Body of pancreas (tissue), 4 donors: ENCODE results near the gene TTC3.

ENCODE experiments used
- POLR2A ChIP-seq, 3 donors: fragments of 450-650 bp; IDR thresholded peaks; one replicate each; pipeline ENCODE4 v1.6.1; 2016; ENCODE audit warnings: antibody characterized with exemption in 3 of 3, mild to moderate bottlenecking in 2 of 3
- TF ChIP-seq, protein P1 (sequence below), 7 experiments: fragments of 450-650 bp in 4 of 7; fragments of 200-600 bp in 3 of 7; sonication (generic) in 3 of 7; IDR thresholded peaks; one replicate each; pipeline ENCODE4 v1.5.1; 2016 to 2019; ENCODE audit warnings: antibody characterized with exemption in 7 of 7

DNA sequence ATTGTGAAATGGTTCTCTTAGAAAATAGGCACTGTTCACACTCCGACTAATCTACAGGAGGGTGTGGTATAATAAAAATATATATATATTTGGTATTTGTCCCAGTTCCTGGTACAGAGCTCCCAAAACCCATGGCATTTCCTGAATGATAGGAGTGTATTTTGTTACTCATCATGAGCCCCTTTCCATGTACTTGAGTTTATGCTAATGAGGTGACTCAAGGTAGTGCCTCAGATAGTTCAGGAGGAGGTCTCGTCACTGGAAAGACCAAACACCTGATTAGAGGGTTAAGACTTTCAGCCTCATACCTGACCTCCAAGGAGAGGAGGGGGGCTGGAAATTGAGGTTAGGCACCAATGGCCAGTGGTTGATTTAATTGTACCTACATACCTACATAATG is 57.9 kb downstream of the TTC3 start:
- TF ChIP-seq, protein P1, sequence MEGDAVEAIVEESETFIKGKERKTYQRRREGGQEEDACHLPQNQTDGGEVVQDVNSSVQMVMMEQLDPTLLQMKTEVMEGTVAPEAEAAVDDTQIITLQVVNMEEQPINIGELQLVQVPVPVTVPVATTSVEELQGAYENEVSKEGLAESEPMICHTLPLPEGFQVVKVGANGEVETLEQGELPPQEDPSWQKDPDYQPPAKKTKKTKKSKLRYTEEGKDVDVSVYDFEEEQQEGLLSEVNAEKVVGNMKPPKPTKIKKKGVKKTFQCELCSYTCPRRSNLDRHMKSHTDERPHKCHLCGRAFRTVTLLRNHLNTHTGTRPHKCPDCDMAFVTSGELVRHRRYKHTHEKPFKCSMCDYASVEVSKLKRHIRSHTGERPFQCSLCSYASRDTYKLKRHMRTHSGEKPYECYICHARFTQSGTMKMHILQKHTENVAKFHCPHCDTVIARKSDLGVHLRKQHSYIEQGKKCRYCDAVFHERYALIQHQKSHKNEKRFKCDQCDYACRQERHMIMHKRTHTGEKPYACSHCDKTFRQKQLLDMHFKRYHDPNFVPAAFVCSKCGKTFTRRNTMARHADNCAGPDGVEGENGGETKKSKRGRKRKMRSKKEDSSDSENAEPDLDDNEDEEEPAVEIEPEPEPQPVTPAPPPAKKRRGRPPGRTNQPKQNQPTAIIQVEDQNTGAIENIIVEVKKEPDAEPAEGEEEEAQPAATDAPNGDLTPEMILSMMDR (IDR thresholded peaks at IDR 0.05): no peak
- TF ChIP-seq POLR2A (IDR thresholded peaks at IDR 0.05): no peak
